Myocyte (in vitro differentiated cells): ENCODE data around the gene JUN. TPM values are rescaled to one million over a fixed set of nuclear protein-coding genes. Genes with fewer than 3 reads are reported as not detected.

Source experiments
- total RNA-seq: library from RNA; depleted of rRNA; stranded (reverse); fragments of >200 nt; gene quantifications from 2 replicates; pipeline ENCODE4 v1.2.3, GENCODE V29; 2014

The JUN gene
- total RNA-seq, 1 donor from 2014 or later = 65.9 TPM

Other genes starting within 250 kb of the JUN start
- 39.9 and 40.2 TPM in 2 replicates for gene OMA1, start 237.3 kb downstream of the JUN start, total RNA-seq
- gene TACSTD2, start 206.8 kb downstream of the JUN start, total RNA-seq = not detected in 2 replicates
- gene MYSM1, start 84.0 kb downstream of the JUN start, total RNA-seq = 13.3 and 19.8 TPM in 2 replicates